ENCODE measurements around the gene SUPT3H. TPM values are rescaled to one million over a fixed set of nuclear protein-coding genes. Genes with fewer than 3 reads are reported as not detected.

SUPT3H gene
- total and polyA plus RNA-seq, 2 donors from 2014 or later = 10.1 to 12.5 TPM

DNA sequence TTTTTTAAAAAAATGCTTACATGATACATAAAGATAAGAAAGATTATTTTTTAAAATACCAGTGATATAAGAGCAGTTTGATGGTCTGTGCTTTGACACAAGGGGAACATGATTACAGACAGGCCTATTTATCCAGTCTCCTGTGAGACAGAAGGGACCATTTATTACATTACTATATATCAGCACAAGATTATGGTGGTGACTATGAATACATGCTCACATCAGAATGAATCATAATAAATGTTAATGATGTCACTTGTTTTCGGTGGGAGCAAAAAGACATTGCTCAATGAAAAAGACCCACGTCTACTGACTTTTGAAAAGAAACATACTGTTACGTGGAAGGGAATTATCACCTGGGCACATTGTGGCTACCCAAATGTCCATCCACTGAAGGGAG is 535.1 kb downstream of the SUPT3H start:
- H3K27me3 ChIP-seq (ENCODE audit: control insufficient read depth, insufficient read depth, low read length) = no peaks in the 10 kb centered on the region
- intact Hi-C loops (cut with DNase I) = no loop called here
- H3K27ac ChIP-seq (ENCODE audit: low read depth in 2 of 2, low read length in 2 of 2) = no peak overlapping the region
- no peak for FAIRE-seq
- TF ChIP-seq, protein P1, sequence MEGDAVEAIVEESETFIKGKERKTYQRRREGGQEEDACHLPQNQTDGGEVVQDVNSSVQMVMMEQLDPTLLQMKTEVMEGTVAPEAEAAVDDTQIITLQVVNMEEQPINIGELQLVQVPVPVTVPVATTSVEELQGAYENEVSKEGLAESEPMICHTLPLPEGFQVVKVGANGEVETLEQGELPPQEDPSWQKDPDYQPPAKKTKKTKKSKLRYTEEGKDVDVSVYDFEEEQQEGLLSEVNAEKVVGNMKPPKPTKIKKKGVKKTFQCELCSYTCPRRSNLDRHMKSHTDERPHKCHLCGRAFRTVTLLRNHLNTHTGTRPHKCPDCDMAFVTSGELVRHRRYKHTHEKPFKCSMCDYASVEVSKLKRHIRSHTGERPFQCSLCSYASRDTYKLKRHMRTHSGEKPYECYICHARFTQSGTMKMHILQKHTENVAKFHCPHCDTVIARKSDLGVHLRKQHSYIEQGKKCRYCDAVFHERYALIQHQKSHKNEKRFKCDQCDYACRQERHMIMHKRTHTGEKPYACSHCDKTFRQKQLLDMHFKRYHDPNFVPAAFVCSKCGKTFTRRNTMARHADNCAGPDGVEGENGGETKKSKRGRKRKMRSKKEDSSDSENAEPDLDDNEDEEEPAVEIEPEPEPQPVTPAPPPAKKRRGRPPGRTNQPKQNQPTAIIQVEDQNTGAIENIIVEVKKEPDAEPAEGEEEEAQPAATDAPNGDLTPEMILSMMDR (IDR thresholded peaks at IDR 0.05; ENCODE audit: borderline replicate concordance, extremely low read depth, insufficient read depth) = no peak
- no peak overlapping the region for H3K9ac ChIP-seq (ENCODE audit: low read length in 3 of 3)
- H3K9me3 ChIP-seq (ENCODE audit: control insufficient read depth in 2 of 3, insufficient read depth in 1 of 3, low read length in 3 of 3) = no peaks in the 10 kb centered on the region
- no peak overlapping the region for H3K4me3 ChIP-seq (ENCODE audit: low read length in 3 of 3)
- no peaks in the 10 kb centered on the region for H3K36me3 ChIP-seq (ENCODE audit: control insufficient read depth in 2 of 3, insufficient read depth in 3 of 3, low read length in 3 of 3)
- no peaks in the 10 kb centered on the region for H3K4me1 ChIP-seq (ENCODE audit: control insufficient read depth in 2 of 3, insufficient read depth in 2 of 3, low read depth in 1 of 3, low read length in 3 of 3)
- DNase-seq = no peak

GRCh38 chr6:44841829-44842228 is 535.9 kb downstream of the SUPT3H start:
- Histone ChIP-seq H3K9me3 (ENCODE audit: control insufficient read depth in 2 of 3, insufficient read depth in 1 of 3, low read length in 3 of 3) (no peaks in the 10 kb centered on the region), H3K27me3 (ENCODE audit: control insufficient read depth, insufficient read depth, low read length) (no peaks in the 10 kb centered on the region), H3K4me1 (ENCODE audit: control insufficient read depth in 2 of 3, insufficient read depth in 2 of 3, low read depth in 1 of 3, low read length in 3 of 3) (no peaks in the 10 kb centered on the region), H3K36me3 (ENCODE audit: control insufficient read depth in 2 of 3, insufficient read depth in 3 of 3, low read length in 3 of 3) (no peaks in the 10 kb centered on the region), H3K27ac (ENCODE audit: low read depth in 2 of 2, low read length in 2 of 2) (no peak overlapping the region), H3K4me3 (ENCODE audit: low read length in 3 of 3) (no peak overlapping the region), H3K9ac (ENCODE audit: low read length in 3 of 3) (no peak overlapping the region)
- TF ChIP-seq, protein P1 (IDR thresholded peaks at IDR 0.05; ENCODE audit: borderline replicate concordance, extremely low read depth, insufficient read depth) = no peak
- FAIRE-seq (no peak), DNase-seq (no peak)
- intact Hi-C loops (cut with DNase I) = no loop called here

DNA sequence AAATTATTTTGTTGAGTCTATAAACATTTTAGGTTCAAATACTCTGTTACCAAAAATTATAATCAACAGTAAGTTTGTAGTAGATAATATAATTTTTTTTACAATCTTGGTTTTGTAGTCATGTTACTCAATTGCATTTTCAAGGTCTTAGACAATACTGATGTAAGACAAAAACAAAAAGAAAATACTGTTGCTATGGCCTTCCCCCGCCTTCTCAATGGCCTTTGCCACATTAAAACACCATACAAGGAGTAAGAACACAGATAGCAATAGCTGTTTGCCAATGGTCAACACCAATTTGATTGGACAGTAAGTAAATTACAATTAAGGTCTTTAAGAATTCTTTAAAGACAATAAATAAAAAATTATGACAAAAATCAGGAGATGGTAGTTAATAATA is 540.0 kb downstream of the SUPT3H start:
- no peaks in the 10 kb centered on the region for H3K27me3 ChIP-seq (ENCODE audit: control insufficient read depth, insufficient read depth, low read length)
- H3K4me1 ChIP-seq (ENCODE audit: control insufficient read depth in 2 of 3, insufficient read depth in 2 of 3, low read depth in 1 of 3, low read length in 3 of 3) = no peaks in the 10 kb centered on the region
- no peak for DNase-seq
- H3K27ac ChIP-seq (ENCODE audit: low read depth in 2 of 2, low read length in 2 of 2) = no peak overlapping the region
- FAIRE-seq = no peak
- intact Hi-C loops (cut with DNase I) = no loop called here
- no peak overlapping the region for H3K9ac ChIP-seq (ENCODE audit: low read length in 3 of 3)
- H3K36me3 ChIP-seq (ENCODE audit: control insufficient read depth in 2 of 3, insufficient read depth in 3 of 3, low read length in 3 of 3) = no peaks in the 10 kb centered on the region
- H3K9me3 ChIP-seq (ENCODE audit: control insufficient read depth in 2 of 3, insufficient read depth in 1 of 3, low read length in 3 of 3) = no peaks in the 10 kb centered on the region
- TF ChIP-seq, protein P1 (IDR thresholded peaks at IDR 0.05; ENCODE audit: borderline replicate concordance, extremely low read depth, insufficient read depth) = no peak
- no peak overlapping the region for H3K4me3 ChIP-seq (ENCODE audit: low read length in 3 of 3)

DNA sequence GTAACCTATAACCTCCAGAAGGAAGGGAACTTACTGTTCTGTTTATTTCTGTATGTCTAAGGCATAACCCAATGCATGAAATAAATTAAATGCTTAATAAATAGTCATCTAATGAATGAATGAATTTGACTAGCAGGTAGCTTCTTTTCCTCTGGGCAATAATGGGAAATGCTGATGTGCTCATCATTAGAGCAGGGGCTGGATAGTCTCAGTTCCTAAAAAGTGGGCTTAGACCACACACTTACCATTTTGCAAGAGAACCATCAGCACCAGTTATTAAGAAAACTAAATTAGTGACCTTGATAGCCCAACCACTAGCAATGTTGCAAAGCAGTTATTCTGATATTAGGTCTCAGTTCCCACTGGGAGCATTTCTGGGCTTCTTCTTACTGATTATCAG is 540.5 kb downstream of the SUPT3H start:
- Histone ChIP-seq H3K27me3 (ENCODE audit: control insufficient read depth, insufficient read depth, low read length) (no peaks in the 10 kb centered on the region), H3K9me3 (ENCODE audit: control insufficient read depth in 2 of 3, insufficient read depth in 1 of 3, low read length in 3 of 3) (no peaks in the 10 kb centered on the region), H3K27ac (ENCODE audit: low read depth in 2 of 2, low read length in 2 of 2) (no peak overlapping the region), H3K4me3 (ENCODE audit: low read length in 3 of 3) (no peak overlapping the region), H3K4me1 (ENCODE audit: control insufficient read depth in 2 of 3, insufficient read depth in 2 of 3, low read depth in 1 of 3, low read length in 3 of 3) (no peaks in the 10 kb centered on the region), H3K9ac (ENCODE audit: low read length in 3 of 3) (no peak overlapping the region), H3K36me3 (ENCODE audit: control insufficient read depth in 2 of 3, insufficient read depth in 3 of 3, low read length in 3 of 3) (no peaks in the 10 kb centered on the region)
- DNase-seq (no peak), FAIRE-seq (no peak)
- TF ChIP-seq, protein P1 (IDR thresholded peaks at IDR 0.05; ENCODE audit: borderline replicate concordance, extremely low read depth, insufficient read depth) = no peak
- intact Hi-C loops (cut with DNase I) = no loop called here
